ENCODE data around the gene RPS16.

GRCh38 chr19:39474139-39474620 lies 38.4 kb upstream of the RPS16 start:
- TF ChIP-seq CTCF (conservative IDR thresholded peaks at IDR 0.05) = peak; percentile 84
- TF ChIP-seq EZH2 (IDR thresholded peaks at IDR 0.05; ENCODE audit: low read depth) = no peak
